ENCODE measurements around the gene WT1.

Gene WT1

GRCh38 chr11:32444186-32444585 lies 8.8 kb upstream of the WT1 start:
- Mint-ChIP-seq H3K27ac (peak overlapping the region; percentile 33 to 80 (median 73)), H3K4me3 (no peak overlapping the region), H3K9me3 (no peaks in the 10 kb centered on the region), H3K27me3 (ENCODE audit: low read depth) (peaks cover 41% of the 10 kb centered on the region), H3K4me1 (peaks cover 78% of the 10 kb centered on the region), H3K36me3 (ENCODE audit: low read depth) (peaks cover 17% of the 10 kb centered on the region)
- TF ChIP-seq CTCF (IDR thresholded peaks at IDR 0.05; ENCODE audit: unreplicated experiment in 3 of 3): no peak

- Mint-ChIP-seq H3K36me3 (ENCODE audit: low read depth) (peaks cover 28% of the 10 kb centered on the region), H3K27ac (peak overlapping the region; percentile 98 to 100 (median 100)), H3K4me3 (peak overlapping the region; percentile 95 to 99 (median 99)), H3K9me3 (no peaks in the 10 kb centered on the region), H3K27me3 (ENCODE audit: low read depth) (peaks cover 73% of the 10 kb centered on the region), H3K4me1 (peaks cover 67% of the 10 kb centered on the region)
- TF ChIP-seq CTCF (IDR thresholded peaks at IDR 0.05; ENCODE audit: unreplicated experiment in 3 of 3): no peak
Measured at GRCh38 chr11:32440916-32441315, 5.6 kb upstream of the WT1 start.

- H3K4me1 Mint-ChIP-seq: peaks cover 62% of the 10 kb centered on the region
Measured at GRCh38 chr11:32440312-32440908, 5.1 kb upstream of the WT1 start.

GRCh38 chr11:32439501-32440210 lies 4.3 kb upstream of the WT1 start:
- H3K27me3 Mint-ChIP-seq (ENCODE audit: low read depth): peaks cover 78% of the 10 kb centered on the region
- peaks cover 62% of the 10 kb centered on the region for H3K4me1 Mint-ChIP-seq
- peak overlapping the region; percentile 98 to 100 (median 100) for H3K27ac Mint-ChIP-seq
- no peaks in the 10 kb centered on the region for H3K9me3 Mint-ChIP-seq
- H3K36me3 Mint-ChIP-seq (ENCODE audit: low read depth): peaks cover 32% of the 10 kb centered on the region
- peak overlapping the region; percentile 95 to 99 (median 99) for H3K4me3 Mint-ChIP-seq
- TF ChIP-seq CTCF (IDR thresholded peaks at IDR 0.05; ENCODE audit: unreplicated experiment in 3 of 3): peak in 1 of 3 experiments; percentile 6

More at GRCh38 chr11:32440312-32440908, 5.1 kb upstream of the WT1 start:
- H3K27ac Mint-ChIP-seq: peak overlapping the region; percentile 98 to 100 (median 100)
- H3K9me3 Mint-ChIP-seq: no peaks in the 10 kb centered on the region
- no peak for TF ChIP-seq CTCF (IDR thresholded peaks at IDR 0.05; ENCODE audit: unreplicated experiment in 3 of 3)
- peaks cover 78% of the 10 kb centered on the region for H3K27me3 Mint-ChIP-seq (ENCODE audit: low read depth)
- peaks cover 32% of the 10 kb centered on the region for H3K36me3 Mint-ChIP-seq (ENCODE audit: low read depth)
- peak overlapping the region; percentile 95 to 99 (median 99) for H3K4me3 Mint-ChIP-seq

- Mint-ChIP-seq H3K4me1 (peaks cover 61% of the 10 kb centered on the region), H3K36me3 (ENCODE audit: low read depth) (peaks cover 35% of the 10 kb centered on the region), H3K9me3 (no peaks in the 10 kb centered on the region), H3K27me3 (ENCODE audit: low read depth) (peaks cover 80% of the 10 kb centered on the region), H3K4me3 (peak overlapping the region; percentile 95 to 99 (median 99)), H3K27ac (peak overlapping the region; percentile 98 to 100 (median 100))
- no peak for TF ChIP-seq CTCF (IDR thresholded peaks at IDR 0.05; ENCODE audit: unreplicated experiment in 3 of 3)
Measured at GRCh38 chr11:32438866-32439489, 3.6 kb upstream of the WT1 start.

Data from nephron (organoid).